GM21737 (cell line): ENCODE measurements around the gene RNF144A.

Experiments
- ATAC-seq: cut with Tn5 transposase; IDR thresholded peaks from one replicate; pipeline ENCODE4 v1.9.1; 2021; ENCODE audit warnings: mild to moderate bottlenecking, moderate library complexity; ENCODE audit not compliant: unreplicated experiment

Gene RNF144A

GRCh38 chr2:6968319-6969100 lies 51.3 kb downstream of the RNF144A start:
- no peak for ATAC-seq

- no peak for ATAC-seq
Measured at GRCh38 chr2:6970551-6970950, 53.3 kb downstream of the RNF144A start.

- no peak for ATAC-seq
Measured at GRCh38 chr2:6970976-6971480, 53.8 kb downstream of the RNF144A start.

- no peak for ATAC-seq
Measured at GRCh38 chr2:6971502-6971901, 54.3 kb downstream of the RNF144A start.

GRCh38 chr2:6972067-6972710 lies 55.0 kb downstream of the RNF144A start:
- ATAC-seq, result no peak

GRCh38 chr2:6973895-6974545 lies 56.8 kb downstream of the RNF144A start:
- ATAC-seq, result no peak

- ATAC-seq, result no peak
Measured at GRCh38 chr2:6975988-6976387, 58.8 kb downstream of the RNF144A start.

- ATAC-seq, result no peak
Measured at GRCh38 chr2:6977113-6977741, 60.0 kb downstream of the RNF144A start.

GRCh38 chr2:6977786-6978185 lies 60.6 kb downstream of the RNF144A start:
- ATAC-seq, result no peak

- ATAC-seq, result no peak
Measured at GRCh38 chr2:6978991-6979390, 61.8 kb downstream of the RNF144A start.

GRCh38 chr2:6982449-6982848 lies 65.2 kb downstream of the RNF144A start:
- ATAC-seq, result no peak

- ATAC-seq, result no peak
Measured at GRCh38 chr2:6982934-6983589, 65.8 kb downstream of the RNF144A start.

GRCh38 chr2:6986301-6986911 lies 69.2 kb downstream of the RNF144A start:
- ATAC-seq, result no peak

GRCh38 chr2:6986912-6987361 lies 69.7 kb downstream of the RNF144A start:
- no peak for ATAC-seq

GRCh38 chr2:6990871-6991270 lies 73.7 kb downstream of the RNF144A start:
- ATAC-seq, result no peak

- no peak for ATAC-seq
Measured at GRCh38 chr2:6992794-6993228, 75.6 kb downstream of the RNF144A start.

GRCh38 chr2:6993229-6993640 lies 76.0 kb downstream of the RNF144A start:
- no peak for ATAC-seq

GRCh38 chr2:6993936-6994335 lies 76.7 kb downstream of the RNF144A start:
- no peak for ATAC-seq

- no peak for ATAC-seq
Measured at GRCh38 chr2:6994536-6995128, 77.4 kb downstream of the RNF144A start.
